LNCAP (cell line): ENCODE results near the gene PRR27.

Experiments used
- TF ChIP-seq, protein P1 (sequence below): fragments of 450-650 bp; IDR thresholded peaks from 2 replicates; pipeline ENCODE4 v1.5.1; 2017; ENCODE audit warnings: mild to moderate bottlenecking

Gene PRR27

DNA sequence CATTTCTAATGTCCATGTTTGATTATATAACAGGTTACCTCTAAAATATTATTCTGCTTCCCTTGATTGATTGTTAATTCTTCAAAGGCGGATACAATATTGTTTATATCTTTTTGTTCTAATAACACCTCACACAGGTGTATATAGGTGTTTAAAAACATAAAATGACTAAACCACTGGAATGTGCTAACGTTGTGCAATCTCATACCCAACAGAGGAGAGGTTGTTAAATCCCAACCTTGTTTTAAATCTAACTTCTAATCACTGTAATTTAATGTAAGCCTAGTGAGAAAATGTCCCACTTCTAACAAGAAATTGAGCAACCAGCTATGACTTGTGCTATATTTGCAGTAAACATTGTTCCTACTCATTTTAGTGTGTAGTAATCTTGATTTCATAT, 42.8 kb downstream of the PRR27 start:
- TF ChIP-seq, protein P1, sequence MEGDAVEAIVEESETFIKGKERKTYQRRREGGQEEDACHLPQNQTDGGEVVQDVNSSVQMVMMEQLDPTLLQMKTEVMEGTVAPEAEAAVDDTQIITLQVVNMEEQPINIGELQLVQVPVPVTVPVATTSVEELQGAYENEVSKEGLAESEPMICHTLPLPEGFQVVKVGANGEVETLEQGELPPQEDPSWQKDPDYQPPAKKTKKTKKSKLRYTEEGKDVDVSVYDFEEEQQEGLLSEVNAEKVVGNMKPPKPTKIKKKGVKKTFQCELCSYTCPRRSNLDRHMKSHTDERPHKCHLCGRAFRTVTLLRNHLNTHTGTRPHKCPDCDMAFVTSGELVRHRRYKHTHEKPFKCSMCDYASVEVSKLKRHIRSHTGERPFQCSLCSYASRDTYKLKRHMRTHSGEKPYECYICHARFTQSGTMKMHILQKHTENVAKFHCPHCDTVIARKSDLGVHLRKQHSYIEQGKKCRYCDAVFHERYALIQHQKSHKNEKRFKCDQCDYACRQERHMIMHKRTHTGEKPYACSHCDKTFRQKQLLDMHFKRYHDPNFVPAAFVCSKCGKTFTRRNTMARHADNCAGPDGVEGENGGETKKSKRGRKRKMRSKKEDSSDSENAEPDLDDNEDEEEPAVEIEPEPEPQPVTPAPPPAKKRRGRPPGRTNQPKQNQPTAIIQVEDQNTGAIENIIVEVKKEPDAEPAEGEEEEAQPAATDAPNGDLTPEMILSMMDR, result no peak

DNA sequence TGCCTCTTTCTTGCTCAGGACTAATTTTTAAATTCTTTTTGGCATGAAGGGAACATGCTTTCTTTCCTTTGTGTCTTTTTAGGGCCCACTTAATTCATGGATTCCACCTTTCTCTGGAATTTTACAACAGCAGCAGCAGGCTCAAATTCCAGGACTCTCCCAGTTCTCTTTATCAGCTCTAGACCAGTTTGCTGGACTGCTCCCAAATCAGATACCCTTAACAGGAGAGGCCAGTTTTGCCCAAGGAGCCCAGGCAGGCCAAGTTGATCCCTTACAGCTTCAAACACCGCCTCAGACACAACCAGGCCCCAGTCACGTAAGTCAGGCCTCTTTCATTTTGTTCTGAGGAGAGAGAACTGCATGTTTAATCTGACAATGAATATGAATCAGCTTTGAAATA, 43.8 kb downstream of the PRR27 start:
- TF ChIP-seq, protein P1, result no peak

DNA sequence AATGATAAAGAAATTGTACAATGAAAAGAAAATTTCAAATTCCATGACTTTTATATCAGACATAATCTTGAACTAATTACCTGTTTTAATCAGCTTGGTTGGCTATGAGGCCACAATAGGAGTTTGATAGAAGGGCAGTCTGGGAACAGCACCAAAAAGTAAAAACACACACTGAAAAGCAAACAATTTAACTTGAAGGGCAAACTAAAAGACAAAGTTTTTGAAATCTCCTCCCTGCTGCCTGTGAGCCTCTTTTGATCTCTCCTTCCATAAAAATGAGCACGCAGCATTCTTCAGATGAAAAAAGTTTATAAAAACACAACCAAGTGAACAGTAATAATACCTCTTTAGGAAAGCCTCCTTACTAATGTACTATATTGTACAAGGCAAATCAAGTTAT, 49.6 kb downstream of the PRR27 start:
- TF ChIP-seq, protein P1, result no peak
